HG03139 (cell line): Measurements from ENCODE around the gene SYNE1.
A peak's percentile ranks its signal among the peaks of the same experiment; 100 is the strongest.
"Not testable (repeated sequence)": the region's sequence is repeated elsewhere in the genome, so short reads cannot be mapped to it uniquely, and the experiment has no call there.

Source experiments
- ATAC-seq: cut with Tn5 transposase; IDR thresholded peaks from one replicate; pipeline ENCODE4 v1.9.1; 2021; ENCODE audit not compliant: unreplicated experiment

Gene SYNE1

GRCh38 chr6:152426276-152426675 lies 210.9 kb downstream of the SYNE1 start:
- ATAC-seq: no peak

GRCh38 chr6:152423216-152424103 lies 213.7 kb downstream of the SYNE1 start:
- peak; percentile 66 for ATAC-seq

DNA sequence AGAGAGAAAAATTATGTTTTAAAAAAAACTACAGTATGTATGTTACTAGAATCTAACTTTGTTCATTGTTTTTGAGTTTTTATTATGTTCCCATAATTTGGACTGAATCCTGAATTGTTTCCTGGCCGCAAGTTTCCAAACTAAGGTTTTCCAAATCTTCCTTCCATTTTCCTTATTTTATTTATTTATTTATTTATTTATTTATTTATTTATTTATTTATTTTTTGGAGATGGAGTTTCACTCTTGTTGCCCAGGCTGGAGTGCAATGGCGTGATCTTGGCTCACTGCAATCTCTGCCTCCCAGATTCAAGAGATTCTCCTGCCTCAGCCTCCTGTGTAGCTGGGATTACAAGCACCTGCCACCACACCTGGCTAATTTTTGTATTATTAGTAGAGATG lies 215.7 kb downstream of the SYNE1 start:
- ATAC-seq: not testable (repeated sequence)

GRCh38 chr6:152420696-152421095 lies 216.5 kb downstream of the SYNE1 start:
- ATAC-seq: no peak

DNA sequence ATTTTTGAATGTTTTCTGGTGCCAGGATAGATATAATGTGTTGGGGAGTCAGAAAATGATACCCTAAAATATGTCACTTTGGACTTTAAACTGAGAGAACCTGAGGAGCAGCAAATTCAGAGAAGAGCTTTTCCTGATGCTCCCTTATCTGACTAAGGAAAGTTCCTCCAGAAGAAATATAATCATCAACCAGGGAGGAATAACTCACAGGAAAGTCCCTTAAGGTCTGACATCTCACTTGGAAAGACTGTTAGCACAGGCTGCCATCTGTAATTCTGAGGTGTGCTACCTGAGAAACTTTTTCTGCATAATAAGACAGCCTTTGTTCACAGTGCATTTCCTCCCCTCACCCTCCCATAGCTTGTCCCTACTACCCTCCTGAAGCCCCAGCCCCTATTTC lies 218.6 kb downstream of the SYNE1 start:
- no peak for ATAC-seq

DNA sequence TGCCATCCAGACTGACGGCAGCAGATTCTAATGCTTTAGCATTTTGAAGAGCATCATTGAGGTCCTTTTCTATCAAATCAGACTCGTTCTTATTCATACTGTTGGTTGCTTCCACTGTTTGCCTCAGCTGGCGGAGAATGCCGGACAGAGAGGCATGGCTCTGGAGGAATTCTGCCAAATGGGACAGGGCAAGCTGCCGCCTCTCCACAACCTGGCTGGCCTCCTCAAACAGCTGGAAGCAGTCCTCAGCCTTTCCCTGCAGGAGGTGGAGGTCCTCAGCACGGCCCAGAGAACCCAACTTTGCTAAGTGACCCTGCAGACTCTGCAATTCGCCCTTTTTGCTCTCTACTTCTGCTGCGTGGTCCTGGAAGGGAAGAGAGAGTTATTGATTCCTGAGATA lies 220.5 kb downstream of the SYNE1 start:
- ATAC-seq: no peak

DNA sequence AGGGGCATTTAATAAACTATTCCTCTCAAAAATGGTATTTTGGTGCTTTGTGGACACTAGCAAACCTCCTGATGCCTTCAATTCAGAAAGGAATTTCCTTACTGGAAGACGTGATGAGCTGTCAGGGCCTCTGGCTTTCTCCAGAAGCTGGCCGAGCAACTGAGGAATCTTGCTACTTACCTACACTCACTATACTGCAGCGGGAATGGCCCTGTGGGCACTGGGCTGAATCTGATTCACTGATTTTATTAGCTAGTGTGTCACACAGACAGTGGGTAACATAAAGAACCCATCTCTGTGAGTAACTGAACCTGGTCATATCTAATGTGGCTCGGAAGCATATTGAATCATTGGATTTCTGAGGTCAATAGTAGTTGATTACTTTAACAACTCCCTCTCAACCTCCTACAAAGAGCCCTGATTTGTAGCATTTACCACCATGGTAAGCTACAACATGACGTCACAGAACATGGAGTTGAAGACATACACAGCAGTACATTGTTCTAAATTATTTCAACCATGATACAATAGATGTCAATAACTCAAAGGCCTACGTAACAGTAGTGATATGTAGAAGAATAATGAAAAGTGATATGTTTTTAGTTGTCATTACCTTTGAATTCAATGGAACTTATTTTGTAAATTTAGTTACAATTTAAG lies 232.1 kb downstream of the SYNE1 start:
- ATAC-seq: no peak

- peak; percentile 66 for ATAC-seq
Observed at GRCh38 chr6:152404086-152404857, 232.9 kb downstream of the SYNE1 start.

DNA sequence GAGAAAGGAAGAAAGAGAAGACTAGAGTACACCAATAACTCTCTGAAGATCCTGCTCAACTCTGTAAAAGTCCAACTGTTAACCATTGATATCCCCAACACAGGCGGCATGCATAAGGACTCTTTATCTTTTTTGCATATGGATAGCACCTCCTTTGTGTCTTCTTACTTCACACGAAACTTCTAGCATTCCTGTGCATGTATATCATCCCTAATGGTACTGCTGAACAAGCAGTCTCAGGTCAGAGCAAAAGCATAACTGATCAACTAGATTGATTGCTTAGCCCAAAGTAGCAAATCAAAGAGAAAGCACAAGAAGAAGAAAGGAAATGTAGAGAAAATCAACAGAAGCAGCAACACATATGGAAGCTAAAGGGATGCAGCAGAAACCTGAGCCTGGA lies 234.4 kb downstream of the SYNE1 start:
- no peak for ATAC-seq

DNA sequence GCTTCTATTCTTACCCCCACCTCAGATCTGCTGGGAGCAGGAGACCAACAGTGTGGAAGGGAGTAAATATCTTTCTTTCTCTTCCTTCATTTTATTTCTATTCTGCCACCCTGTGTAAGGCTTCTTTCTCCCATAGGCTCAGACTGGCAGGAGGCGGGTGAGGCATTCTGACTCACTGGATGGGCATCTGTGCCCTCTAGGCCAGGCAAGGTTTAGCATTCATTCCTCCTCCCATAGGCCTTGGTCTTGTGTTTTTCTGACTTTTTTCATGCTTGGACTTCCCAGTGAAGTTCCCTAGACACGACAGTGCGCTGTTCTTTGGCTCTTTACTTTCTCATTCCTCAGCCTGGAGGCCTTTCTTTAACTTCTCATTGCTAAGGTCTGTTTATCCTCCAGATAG lies 235.2 kb downstream of the SYNE1 start:
- no peak for ATAC-seq

DNA sequence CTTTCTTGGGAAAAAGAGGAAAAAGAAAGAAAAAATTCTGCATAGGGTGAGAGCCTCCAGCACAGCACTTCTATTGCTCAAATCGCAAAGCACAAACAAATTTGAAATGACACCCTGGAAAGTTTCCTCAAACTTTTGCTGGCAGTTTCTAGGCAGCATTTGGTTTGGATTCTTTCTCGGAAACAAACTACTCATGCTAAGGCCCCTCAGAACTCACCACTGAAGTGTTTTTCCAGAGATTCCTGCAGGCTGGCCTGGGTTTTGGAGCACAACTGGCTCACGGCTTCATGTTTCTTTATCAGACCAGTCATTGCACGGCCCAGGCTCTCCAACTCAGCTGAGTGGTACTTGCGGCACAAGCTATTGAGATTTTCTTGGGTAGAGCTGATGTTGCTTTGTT lies 237.8 kb downstream of the SYNE1 start:
- ATAC-seq: no peak

DNA sequence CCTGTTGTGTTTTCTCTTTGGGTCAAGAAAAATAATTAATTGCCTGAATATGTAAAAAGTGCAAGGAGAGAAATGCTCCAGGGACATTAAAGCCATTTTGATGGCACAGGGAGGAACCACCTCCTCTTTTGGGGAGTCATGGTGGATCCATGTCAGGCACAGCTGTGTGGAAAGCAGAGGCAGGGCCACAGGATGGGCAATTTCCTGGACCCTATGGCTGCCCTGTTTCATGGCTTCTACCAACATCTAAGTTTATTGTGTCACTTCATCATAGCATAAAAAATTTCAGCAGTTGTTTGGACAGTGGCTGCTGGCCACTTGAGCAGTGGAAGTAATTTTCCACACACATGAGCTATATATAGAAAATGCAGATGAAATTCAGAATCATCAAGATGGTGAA lies 238.2 kb downstream of the SYNE1 start:
- no peak for ATAC-seq

DNA sequence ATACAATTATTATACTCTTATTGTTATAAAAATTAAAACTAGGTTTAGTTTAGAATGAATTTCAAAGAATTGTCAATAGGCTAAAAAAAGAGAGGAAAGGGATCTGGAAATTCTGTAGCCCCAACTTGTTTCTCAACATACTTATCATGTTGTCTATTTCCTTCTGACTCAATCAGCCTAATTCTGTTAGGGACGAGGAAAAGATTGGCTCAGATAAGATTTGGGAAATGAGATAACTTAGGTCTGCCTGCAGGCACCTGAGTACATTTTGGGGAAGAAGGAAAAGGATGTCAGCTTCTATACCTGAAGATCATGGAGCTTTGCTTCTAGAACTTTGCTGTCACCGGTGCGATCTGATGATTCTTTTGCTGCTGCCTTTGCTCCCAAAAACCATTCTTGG lies 238.8 kb downstream of the SYNE1 start:
- no peak for ATAC-seq

DNA sequence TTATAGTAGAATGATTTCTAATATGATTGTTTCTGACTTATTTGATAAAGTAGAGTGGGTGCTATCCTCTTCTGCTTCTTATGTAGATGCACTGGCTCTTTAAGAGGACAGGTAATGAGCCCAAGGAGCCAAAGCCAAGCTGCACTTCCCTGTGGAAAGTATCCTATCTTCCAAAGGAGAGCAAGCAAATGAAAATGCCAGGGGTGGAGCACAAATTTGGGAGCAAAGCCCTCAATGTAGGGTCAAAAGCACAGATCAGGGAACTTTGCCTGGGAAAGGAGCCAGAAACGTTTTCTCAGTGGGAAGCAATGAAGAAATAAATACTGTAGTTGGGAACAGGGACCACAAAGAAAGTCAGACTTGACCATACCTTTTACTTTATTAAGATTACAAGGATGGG lies 242.9 kb downstream of the SYNE1 start:
- ATAC-seq: no peak

- ATAC-seq: no peak
Observed at GRCh38 chr6:152391179-152391880, 245.8 kb downstream of the SYNE1 start.

- ATAC-seq: no peak
Observed at GRCh38 chr6:152387091-152387490, 250.1 kb downstream of the SYNE1 start.

DNA sequence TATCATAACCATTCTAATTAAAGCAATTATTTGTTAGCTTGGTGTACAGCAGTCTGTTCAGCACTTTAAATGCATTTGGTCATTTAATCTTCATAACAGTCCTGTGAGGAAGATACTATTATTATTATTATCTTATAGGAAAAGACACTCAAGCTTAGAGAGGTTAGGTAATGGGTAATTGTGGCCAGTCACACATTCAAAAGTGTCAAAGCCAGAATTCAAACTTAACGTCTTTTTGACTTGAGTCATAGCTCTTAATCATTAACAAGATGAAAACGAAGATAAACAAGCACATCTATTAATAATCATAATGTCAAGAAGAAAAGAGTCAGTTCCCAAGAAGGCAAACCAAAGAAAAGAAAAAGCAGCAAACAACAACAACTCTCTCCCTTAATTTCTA lies 251.0 kb downstream of the SYNE1 start:
- no peak for ATAC-seq

- ATAC-seq: no peak
Observed at GRCh38 chr6:152380993-152381898, 255.9 kb downstream of the SYNE1 start.

DNA sequence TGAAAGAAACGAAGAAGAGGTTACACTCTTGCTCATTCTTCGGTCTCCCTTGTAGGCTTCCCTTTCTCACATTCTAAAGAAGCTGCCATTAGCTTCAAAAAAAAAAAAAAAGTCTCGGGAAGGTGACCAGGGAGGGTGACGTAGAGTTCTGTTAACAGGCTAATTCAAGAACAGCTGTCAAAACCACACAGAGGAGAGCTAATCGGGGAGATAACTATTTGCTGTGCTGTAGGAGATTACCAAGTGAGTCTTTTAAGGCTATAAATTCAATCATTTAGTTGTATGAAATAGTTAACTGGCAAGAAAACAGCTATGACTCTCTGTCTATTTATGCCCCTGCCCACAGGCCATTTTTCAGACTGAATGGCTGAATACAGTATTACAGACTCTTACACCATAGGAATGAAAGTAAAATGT lies 256.8 kb downstream of the SYNE1 start:
- no peak for ATAC-seq

DNA sequence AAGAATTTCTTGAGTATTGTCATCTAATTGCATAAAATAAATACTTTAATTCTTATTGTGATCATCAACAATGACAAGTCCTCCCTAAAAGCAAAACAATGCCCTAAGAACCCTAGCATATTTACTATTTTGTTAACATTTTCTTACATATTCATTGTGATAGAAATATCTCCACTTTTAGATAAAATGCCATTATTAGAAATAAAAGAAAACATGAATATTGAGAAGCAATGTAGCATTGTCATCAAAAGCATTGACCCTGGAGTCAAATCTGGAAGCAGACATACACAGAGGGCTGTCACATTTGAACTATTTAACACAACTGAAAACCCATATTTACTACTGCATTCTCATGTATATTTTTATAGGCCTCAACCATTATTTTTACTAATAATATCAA lies 257.7 kb downstream of the SYNE1 start:
- ATAC-seq: no peak
